H1 (cell line): ENCODE data around the gene SEC14L5. TPM values are rescaled to one million over a fixed set of nuclear protein-coding genes. Genes with fewer than 3 reads are reported as not detected.

ENCODE experiments used
- CTCF ChIA-PET: fragments of 300-600 bp; sonication (Branson Sonifier 250); formaldehyde crosslinking; loops from one replicate; lab custom pipeline; 2021; ENCODE audit not compliant: partially characterized antibody; lab: Charles Lee
- POLR2A ChIA-PET: fragments of 300-600 bp; sonication (Branson Sonifier 250); formaldehyde crosslinking; loops from one replicate; lab custom pipeline; 2021; ENCODE audit warnings: inconsistent platforms; ENCODE audit not compliant: partially characterized antibody; lab: Charles Lee
- DNase-seq, 2 experiments: peaks; one replicate each; pipeline versions ENCODE4 v3.0.0 to v3.0.0-alpha.2; 2010 to 2022; ENCODE audit warnings: low spot score in 2 of 2, low read depth in 1 of 2, mixed read lengths in 1 of 2
- FAIRE-seq: peaks from 2 replicates; lab custom pipeline; 2011; peaks lifted over from hg19 to GRCh38; lab: Jason Lieb, UNC
- H2AFZ ChIP-seq: 2 replicates; pipeline ENCODE4 v1.8.1; 2012; ENCODE audit warnings: low read length, inconsistent platforms
- H2AK5ac ChIP-seq: 2 replicates; pipeline ENCODE4 v1.6.1; 2013; ENCODE audit warnings: low read depth, low read length
- H2BK120ac ChIP-seq: replicated peaks from 2 replicates; pipeline ENCODE3; 2013; ENCODE audit warnings: low read depth, low read length, inconsistent platforms
- H2BK12ac ChIP-seq: 2 replicates; pipeline ENCODE4 v1.6.1; 2013; ENCODE audit warnings: low read depth, low read length
- H2BK15ac ChIP-seq: 2 replicates; pipeline ENCODE4 v1.6.1; 2013; ENCODE audit warnings: low read length
- H2BK20ac ChIP-seq: 2 replicates; pipeline ENCODE4 v1.6.1; 2013; ENCODE audit warnings: low read length
- H2BK5ac ChIP-seq: 2 replicates; pipeline ENCODE4 v1.6.1; 2013; ENCODE audit warnings: low read depth, low read length
- H3K14ac ChIP-seq: 2 replicates; pipeline ENCODE4 v1.6.1; 2013; ENCODE audit warnings: inconsistent platforms; ENCODE audit not compliant: insufficient read length
- H3K18ac ChIP-seq: 2 replicates; pipeline ENCODE4 v1.6.1; 2013; ENCODE audit warnings: low read length; ENCODE audit errors: extremely low read depth
- H3K23ac ChIP-seq: 2 replicates; pipeline ENCODE4 v1.6.1; 2013; ENCODE audit warnings: inconsistent platforms; ENCODE audit not compliant: insufficient read length
- H3K23me2 ChIP-seq: 2 replicates; pipeline ENCODE4 v1.6.1; 2013; ENCODE audit warnings: low read depth, low read length
- H3K27ac ChIP-seq: 2 replicates; pipeline ENCODE4 v1.6.1; 2011; ENCODE audit warnings: low read depth, low read length, inconsistent platforms
- H3K27me3 ChIP-seq, 4 experiments: replicated peaks in 1 of 4; 1 replicate in 1 of 4; 2 replicates in 3 of 4; pipeline versions ENCODE4 v1.6.1 to v1.8.1; 2011 to 2013; ENCODE audit warnings: low read length in 3 of 4, mild to moderate bottlenecking in 3 of 4, inconsistent platforms in 2 of 4, mixed read lengths in 2 of 4, moderate library complexity in 1 of 4; ENCODE audit not compliant: control insufficient read depth in 3 of 4, insufficient read depth in 3 of 4; ENCODE audit errors: extremely low read depth in 1 of 4
- H3K36me3 ChIP-seq, 4 experiments: 2 replicates each; pipeline versions ENCODE4 v1.6.1 to v1.8.1; 2011 to 2013; ENCODE audit warnings: mild to moderate bottlenecking in 4 of 4, low read length in 3 of 4, moderate library complexity in 2 of 4, control low read depth in 1 of 4, inconsistent platforms in 1 of 4; ENCODE audit not compliant: insufficient read depth in 4 of 4, control insufficient read depth in 2 of 4
- H3K4ac ChIP-seq: replicated peaks from 2 replicates; pipeline ENCODE3; 2013; ENCODE audit warnings: low read length, low read depth, mixed read lengths, inconsistent platforms; ENCODE audit not compliant: insufficient read length
- H3K4me1 ChIP-seq, 4 experiments: replicated peaks in 1 of 4; 1 replicate in 1 of 4; 2 replicates in 3 of 4; pipeline versions ENCODE4 v1.6.1 to v1.8.1; 2011 to 2013; ENCODE audit warnings: low read length in 3 of 4, inconsistent platforms in 2 of 4, mixed read lengths in 1 of 4; ENCODE audit not compliant: insufficient read depth in 4 of 4, control insufficient read depth in 3 of 4
- H3K4me2 ChIP-seq, 2 experiments: 2 replicates each; pipeline versions ENCODE4 v1.6.1 to v1.8.1; 2011 to 2013; ENCODE audit warnings: low read depth in 2 of 2, low read length in 2 of 2, control low read depth in 1 of 2, inconsistent platforms in 1 of 2, mild to moderate bottlenecking in 1 of 2; ENCODE audit not compliant: insufficient read depth in 1 of 2
- H3K4me3 ChIP-seq, 4 experiments: fragments of 200-600, 300-600 bp in 1 of 4; sonication (generic), shearing (Covaris generic), sonication (Bioruptor Twin) in 1 of 4; 2 replicates each; pipeline versions ENCODE4 v1.5.1 to v1.8.1; 2011 to 2016; ENCODE audit warnings: low read length in 4 of 4, low read depth in 3 of 4, control low read depth in 2 of 4, inconsistent platforms in 2 of 4, mild to moderate bottlenecking in 2 of 4, mixed read lengths in 1 of 4, moderate library complexity in 1 of 4; ENCODE audit not compliant: insufficient read depth in 2 of 4; ENCODE audit errors: extremely low read depth in 1 of 4
- H3K56ac ChIP-seq: replicated peaks from 2 replicates; pipeline ENCODE3; 2013; ENCODE audit warnings: low read depth, mild to moderate bottlenecking, mixed read lengths, low read length, inconsistent platforms; ENCODE audit not compliant: insufficient read length
- H3K79me1 ChIP-seq: 2 replicates; pipeline ENCODE4 v1.6.1; 2013; ENCODE audit warnings: low read depth, low read length, control low read depth
- H3K79me2 ChIP-seq, 2 experiments: 2 replicates each; pipeline versions ENCODE4 v1.6.1 to v1.8.1; 2012 to 2013; ENCODE audit warnings: low read length in 2 of 2, mild to moderate bottlenecking in 2 of 2, inconsistent platforms in 1 of 2; ENCODE audit not compliant: insufficient read depth in 2 of 2, control insufficient read depth in 1 of 2
- H3K9ac ChIP-seq, 4 experiments: replicated peaks in 1 of 4; 1 replicate in 1 of 4; 2 replicates in 3 of 4; pipeline versions ENCODE4 v1.6.1 to v1.8.1; 2011 to 2013; ENCODE audit warnings: low read depth in 3 of 4, low read length in 3 of 4, control low read depth in 2 of 4, mild to moderate bottlenecking in 2 of 4, moderate library complexity in 2 of 4, inconsistent platforms in 1 of 4; ENCODE audit errors: extremely low read depth in 1 of 4
- H3K9me3 ChIP-seq, 2 experiments: 2 replicates each; pipeline versions ENCODE4 v1.6.1 to v1.8.1; 2012 to 2013; ENCODE audit warnings: mild to moderate bottlenecking in 2 of 2, moderate library complexity in 2 of 2, control low read depth in 1 of 2, inconsistent platforms in 1 of 2, low read depth in 1 of 2, low read length in 1 of 2, mixed read lengths in 1 of 2; ENCODE audit not compliant: insufficient read depth in 2 of 2
- H4K20me1 ChIP-seq, 2 experiments: replicated peaks in 1 of 2; 2 replicates each; pipeline versions ENCODE3 to v1.8.1; 2011 to 2013; ENCODE audit warnings: inconsistent platforms in 2 of 2, low read length in 2 of 2, mild to moderate bottlenecking in 1 of 2; ENCODE audit not compliant: insufficient read depth in 2 of 2, control insufficient read depth in 1 of 2
- H4K5ac ChIP-seq: 2 replicates; pipeline ENCODE4 v1.6.1; 2013; ENCODE audit warnings: low read length, low read depth, mixed read lengths, inconsistent platforms; ENCODE audit not compliant: insufficient read length
- H4K8ac ChIP-seq: 2 replicates; pipeline ENCODE4 v1.8.0; 2013; ENCODE audit warnings: mild to moderate bottlenecking, moderate library complexity, low read length, inconsistent platforms; ENCODE audit not compliant: insufficient read depth; ENCODE audit errors: extremely low read depth
- H4K91ac ChIP-seq: replicated peaks from 2 replicates; pipeline ENCODE3; 2013; ENCODE audit warnings: low read length, mixed read lengths, inconsistent platforms; ENCODE audit not compliant: insufficient read length
- ASH2L ChIP-seq: fragments of 200-600, 300-600 bp; sonication (generic); IDR thresholded peaks from one replicate; pipeline ENCODE4 v1.7.1; 2017; ENCODE audit warnings: low read length
- CEBPB ChIP-seq: IDR thresholded peaks from 2 replicates; pipeline ENCODE4 v1.6.1; 2012; ENCODE audit warnings: low read depth, low read length
- CREB1 ChIP-seq: IDR thresholded peaks from 2 replicates; pipeline ENCODE4 v1.6.1; 2012; ENCODE audit warnings: inconsistent platforms
- CTCF ChIP-seq, 3 experiments: IDR thresholded peaks; 1 replicate in 2 of 3; 2 replicates in 1 of 3; pipeline versions ENCODE4 v1.5.1 to v1.6.1; 2011; ENCODE audit warnings: low read length in 3 of 3, mild to moderate bottlenecking in 3 of 3, inconsistent platforms in 2 of 3, low read depth in 1 of 3, moderate library complexity in 1 of 3; ENCODE audit not compliant: insufficient read depth in 1 of 3; ENCODE audit errors: control extremely low read depth in 1 of 3
- HDAC2 ChIP-seq, 2 experiments: fragments of 300-600 bp in 1 of 2; sonication (generic) in 1 of 2; IDR thresholded peaks; 2 replicates each; pipeline ENCODE4 v1.6.1; 2011 to 2012; ENCODE audit warnings: low read depth in 2 of 2, low read length in 2 of 2, mild to moderate bottlenecking in 2 of 2, moderate library complexity in 2 of 2, borderline replicate concordance in 1 of 2, inconsistent platforms in 1 of 2
- HDAC6 ChIP-seq: IDR thresholded peaks from one replicate; pipeline ENCODE4 v1.7.1; 2012; ENCODE audit warnings: low read depth, mild to moderate bottlenecking, inconsistent platforms, low read length, moderate library complexity
- KDM1A ChIP-seq: fragments of 200-600, 300-600 bp; sonication (generic); IDR thresholded peaks from 2 replicates; pipeline ENCODE4 v1.7.1; 2016; ENCODE audit warnings: mild to moderate bottlenecking, low read length, borderline replicate concordance
- RAD21 ChIP-seq, 2 experiments: IDR thresholded peaks in 1 of 2; conservative IDR thresholded peaks in 1 of 2; 2 replicates each; pipeline ENCODE4 v1.6.1; 2011; ENCODE audit warnings: low read depth in 2 of 2, low read length in 2 of 2, improper control_type of control experiment in 1 of 2, inconsistent platforms in 1 of 2, mild to moderate bottlenecking in 1 of 2, moderate library complexity in 1 of 2
- SIX5 ChIP-seq: IDR thresholded peaks from 2 replicates; pipeline ENCODE4 v1.6.1; 2011; ENCODE audit warnings: mild to moderate bottlenecking, low read depth, low read length
- SRF ChIP-seq: IDR thresholded peaks from 2 replicates; pipeline ENCODE4 v1.6.1; 2011; ENCODE audit warnings: mild to moderate bottlenecking, low read depth, low read length, moderate library complexity
- WGBS, 2 experiments: shearing (Covaris generic) in 1 of 2; methylation state at CpG; one replicate each; pipeline versions ENCODE4 v1.1.6 to v1.1.7; 2013 to 2015; ENCODE audit warnings: low lambda C conversion rate in 2 of 2, mixed read lengths in 2 of 2, inconsistent platforms in 1 of 2, low coverage in 1 of 2, missing lambda C conversion rate in 1 of 2; ENCODE audit not compliant: insufficient replicate concordance in 2 of 2, insufficient coverage in 1 of 2, insufficient read length in 1 of 2; ENCODE audit errors: extremely low coverage in 1 of 2, missing lambda C conversion rate in 1 of 2; 5-methylcytosine and 5-hydroxymethylcytosine counted together
- polyA plus RNA-seq, 7 experiments: library from polyadenylated mRNA; depleted of rRNA in 3 of 7; stranded (reverse) in 5 of 7; unstranded in 2 of 7; fragments of >200 nt in 5 of 7; fragments of 200-250 nt in 2 of 7; gene quantifications; 1 replicate in 5 of 7; 2 replicates in 1 of 7; 4 replicates in 1 of 7; pipeline versions ENCODE4 v1.2.1 to v1.2.3, GENCODE V29; 2011 to 2013; ENCODE audit warnings: missing spikeins in 2 of 7, mixed read lengths in 2 of 7
- total RNA-seq: library from RNA; stranded (reverse); fragmentation: NEBNext Ultra II Directional; extraction: Animal tissue kit (Norgen Biotek cat#: 25700); gene quantifications from 2 replicates; pipeline ENCODE4 v1.2.1, GENCODE V29; 2021

Gene SEC14L5
- total and polyA plus RNA-seq, 2 of the 8 experiments (the other 6 are each of a cell fraction or from before 2014, with no cell fraction given) = 1.9 to 3.0 TPM

GRCh38 chr16:5025171-5025632 lies 67.1 kb downstream of the SEC14L5 start:
- ChIA-PET CTCF (interaction anchor here (0.6 to 3.7 kb wide), 26 partner anchors 9 to 442 kb away, joined by 3 to 30 read pairs (median 4); partner anchors contain the start of genes NAGPA and SEC14L5), POLR2A (interaction anchor here (0.6 to 2.2 kb wide), 4 partner anchors 9 to 735 kb away, joined by 4 to 8 read pairs (median 6); partner anchors contain the start of genes NAGPA and SEC14L5)
- DNase-seq (peak; percentile 39 to 86), FAIRE-seq (no peak)
- Histone ChIP-seq H3K79me2 (no peaks in the 10 kb centered on the region), H3K9ac (no peak overlapping the region), H2BK15ac (0 out of 2 replicates have a peak overlapping the region, but pooled peaks have one; percentile 29), H4K91ac (no peak overlapping the region), H3K56ac (no peak overlapping the region), H2BK20ac (0 out of 2 replicates have a peak overlapping the region, but pooled peaks have one; percentile 61), H3K27me3 (no peaks in the 10 kb centered on the region), H3K79me1 (no peaks in the 10 kb centered on the region), H2BK5ac (no peak overlapping the region), H4K8ac (no peak overlapping the region), H2BK120ac (no peak overlapping the region), H3K4me3 (no peak overlapping the region), H3K27ac (no peak overlapping the region), H2AK5ac (no peak overlapping the region), H2BK12ac (0 out of 2 replicates have a peak overlapping the region, but pooled peaks have one; percentile 68), H3K9me3 (no peaks in the 10 kb centered on the region), H3K18ac (no peak overlapping the region; the same call in none of the 2 replicates), H3K4me1 (peaks cover 0 to 4% (median 1%) of the 10 kb centered on the region in 4 experiments; a peak in 3 of 7 replicates), H3K4ac (no peak overlapping the region), H2AFZ (no peak overlapping the region), H3K14ac (no peak overlapping the region), H4K5ac (no peak overlapping the region), H4K20me1 (no peaks in the 10 kb centered on the region), H3K36me3 (no peaks in the 10 kb centered on the region), H3K23me2 (no peaks in the 10 kb centered on the region), H3K4me2 (no peak overlapping the region), H3K23ac (no peak overlapping the region)
- WGBS, 2 experiments = 41% methylated on average over 17 of the region's 17 CpGs; no CpG with 5 or more reads in 1 of the 2 experiments
- TF ChIP-seq RAD21 (IDR thresholded peaks at IDR 0.05 in 1 of 2, conservative IDR thresholded peaks at IDR 0.05 in 1 of 2; ENCODE audit: low read depth in 2 of 2, low read length in 2 of 2) (peak; percentile 63 to 73), CREB1 (no peak), CEBPB (no peak), HDAC2 (IDR thresholded peaks at IDR 0.05; ENCODE audit: borderline replicate concordance in 1 of 2, low read depth in 2 of 2, low read length in 2 of 2) (no peak), ASH2L (peak; percentile 29), CTCF (IDR thresholded peaks at IDR 0.05; ENCODE audit: control extremely low read depth in 1 of 3, insufficient read depth in 1 of 3, low read depth in 1 of 3, low read length in 3 of 3) (peak; percentile 71 to 86 (median 80)), HDAC6 (no peak), KDM1A (no peak), SIX5 (no peak), SRF (no peak)
